HFF-Myc (cell line): Measurements from ENCODE around the gene HAUS7.

ENCODE experiments used
- DNase-seq: peaks from one replicate; pipeline ENCODE4 v3.0.0-alpha.2; 2011; ENCODE audit warnings: low read depth; ENCODE audit errors: extremely low read depth
- H3K4me3 ChIP-seq: replicated peaks from 2 replicates; pipeline ENCODE4 v1.5.1; 2011; ENCODE audit warnings: low read depth, mild to moderate bottlenecking, control low read depth, low read length
- CTCF ChIP-seq: IDR thresholded peaks from 2 replicates; pipeline ENCODE4 v1.5.1; 2012; ENCODE audit warnings: mild to moderate bottlenecking, low read depth, low read length, control low read depth; ENCODE audit errors: missing control alignments

HAUS7 gene

GRCh38 chrX:153465691-153466380 lies 4.5 kb downstream of the HAUS7 start:
- H3K4me3 ChIP-seq: no peak overlapping the region
- TF ChIP-seq CTCF: no peak
- DNase-seq: no peak

GRCh38 chrX:153464116-153464515 lies 6.3 kb downstream of the HAUS7 start:
- H3K4me3 ChIP-seq: no peak overlapping the region
- DNase-seq: no peak
- TF ChIP-seq CTCF: no peak

GRCh38 chrX:153463556-153463955 lies 6.8 kb downstream of the HAUS7 start:
- TF ChIP-seq CTCF: no peak
- no peak for DNase-seq
- no peak overlapping the region for H3K4me3 ChIP-seq

GRCh38 chrX:153463031-153463430 lies 7.3 kb downstream of the HAUS7 start:
- TF ChIP-seq CTCF: no peak
- H3K4me3 ChIP-seq: no peak overlapping the region
- no peak for DNase-seq

- no peak for TF ChIP-seq CTCF
- H3K4me3 ChIP-seq: no peak overlapping the region
- DNase-seq: no peak
These were observed 8.1 kb downstream of the HAUS7 start for GRCh38 chrX:153462291-153462690.

- no peak overlapping the region for H3K4me3 ChIP-seq
- TF ChIP-seq CTCF: peak; percentile 66
- DNase-seq: no peak
These were observed 9.6 kb downstream of the HAUS7 start for GRCh38 chrX:153460826-153461225.

- no peak overlapping the region for H3K4me3 ChIP-seq
- DNase-seq: no peak
- TF ChIP-seq CTCF: no peak
These were observed 10.4 kb downstream of the HAUS7 start for GRCh38 chrX:153459986-153460385.
